Adrenal gland (tissue), 5 donors: ENCODE data around the gene TRAF1.

Experiments used
- POLR2A ChIP-seq, 2 donors: fragments of 450-650 bp; IDR thresholded peaks; one replicate each; pipeline ENCODE4 v1.6.1; 2017; ENCODE audit warnings: antibody characterized with exemption in 2 of 2, mild to moderate bottlenecking in 2 of 2, moderate library complexity in 1 of 2
- TF ChIP-seq, protein P1 (sequence below), 6 experiments: fragments of 450-650 bp in 4 of 6; fragments of 200-600 bp in 2 of 6; sonication (generic) in 1 of 6; IDR thresholded peaks; 1 replicate in 5 of 6; 2 replicates in 1 of 6; pipeline versions ENCODE4 v1.5.1 to v1.8.0; 2016 to 2021; ENCODE audit warnings: antibody characterized with exemption in 6 of 6, mild to moderate bottlenecking in 2 of 6, moderate library complexity in 1 of 6
- donor health status: DM: no; HTN: no; CAD: no.

DNA sequence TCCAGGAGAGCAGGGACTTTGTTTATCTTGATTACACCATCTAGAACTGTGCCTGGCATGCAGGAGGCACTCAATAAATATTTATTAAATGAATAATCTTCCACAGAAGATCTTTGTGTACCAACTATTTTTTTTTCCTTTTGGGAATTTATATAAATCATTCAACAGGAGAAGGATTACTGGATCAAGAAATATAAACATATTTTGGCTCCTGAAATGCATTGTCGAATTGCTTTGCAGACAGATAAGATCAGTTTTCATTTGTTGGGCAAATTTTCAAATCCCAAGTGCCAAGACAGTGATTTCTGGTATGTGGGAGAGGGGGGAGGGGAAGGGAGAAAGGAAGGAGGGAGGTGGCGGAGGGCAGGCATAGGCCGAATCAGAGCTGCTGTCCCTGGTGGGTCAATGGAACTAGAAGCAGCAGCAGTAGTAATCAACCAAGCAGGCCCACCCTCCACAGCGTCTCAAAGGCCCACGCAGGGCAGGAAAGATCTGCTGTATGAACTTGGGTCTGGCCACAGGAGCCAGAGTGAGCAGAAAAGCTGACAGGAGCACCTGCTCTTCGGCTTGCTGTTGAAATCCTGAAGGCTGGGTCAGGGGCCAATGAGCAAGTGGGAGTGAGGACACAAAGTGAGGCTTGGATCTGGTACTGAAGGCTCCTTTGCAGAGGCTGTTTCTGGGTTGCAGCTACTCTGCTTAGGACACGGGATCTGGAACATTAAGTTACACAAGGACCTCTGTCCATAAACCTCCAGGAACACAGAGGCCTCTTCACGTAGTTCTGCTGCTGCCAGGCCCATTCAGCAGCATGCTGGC is 15.8 kb upstream of the TRAF1 start:
- TF ChIP-seq POLR2A (IDR thresholded peaks at IDR 0.05): no peak
- TF ChIP-seq, protein P1, sequence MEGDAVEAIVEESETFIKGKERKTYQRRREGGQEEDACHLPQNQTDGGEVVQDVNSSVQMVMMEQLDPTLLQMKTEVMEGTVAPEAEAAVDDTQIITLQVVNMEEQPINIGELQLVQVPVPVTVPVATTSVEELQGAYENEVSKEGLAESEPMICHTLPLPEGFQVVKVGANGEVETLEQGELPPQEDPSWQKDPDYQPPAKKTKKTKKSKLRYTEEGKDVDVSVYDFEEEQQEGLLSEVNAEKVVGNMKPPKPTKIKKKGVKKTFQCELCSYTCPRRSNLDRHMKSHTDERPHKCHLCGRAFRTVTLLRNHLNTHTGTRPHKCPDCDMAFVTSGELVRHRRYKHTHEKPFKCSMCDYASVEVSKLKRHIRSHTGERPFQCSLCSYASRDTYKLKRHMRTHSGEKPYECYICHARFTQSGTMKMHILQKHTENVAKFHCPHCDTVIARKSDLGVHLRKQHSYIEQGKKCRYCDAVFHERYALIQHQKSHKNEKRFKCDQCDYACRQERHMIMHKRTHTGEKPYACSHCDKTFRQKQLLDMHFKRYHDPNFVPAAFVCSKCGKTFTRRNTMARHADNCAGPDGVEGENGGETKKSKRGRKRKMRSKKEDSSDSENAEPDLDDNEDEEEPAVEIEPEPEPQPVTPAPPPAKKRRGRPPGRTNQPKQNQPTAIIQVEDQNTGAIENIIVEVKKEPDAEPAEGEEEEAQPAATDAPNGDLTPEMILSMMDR (IDR thresholded peaks at IDR 0.05): no peak
